Activated CD4-positive, alpha-beta memory T cell treated with anti-CD3 and anti-CD28 coated beads for 36 hours (primary cell): ENCODE data around the gene PLPPR4. TPM values are rescaled to one million over a fixed set of nuclear protein-coding genes. Genes with fewer than 3 reads are reported as not detected.
A peak's percentile ranks its signal among the peaks of the same experiment; 100 is the strongest.

ENCODE experiments used
- CTCF ChIA-PET: fragments of 350-600 bp; sonication (Branson Sonifier 250); formaldehyde crosslinking; loops from one replicate; lab custom pipeline; 2021; ENCODE audit warnings: antibody characterized with exemption, inconsistent platforms; lab: Charles Lee
- POLR2A ChIA-PET: fragments of 350-600 bp; sonication (Branson Sonifier 250); formaldehyde crosslinking; loops from one replicate; lab custom pipeline; 2021; ENCODE audit warnings: antibody characterized with exemption; lab: Charles Lee
- DNase-seq: peaks from one replicate; pipeline ENCODE4 v3.0.0-alpha.2; 2020
- H3K27ac Mint-ChIP-seq: one replicate; pipeline ENCODE4 v1.8.0; 2021; ENCODE audit warnings: mixed read lengths
- H3K27me3 Mint-ChIP-seq: one replicate; pipeline ENCODE4 v1.8.0; 2021; ENCODE audit warnings: mixed read lengths
- H3K36me3 Mint-ChIP-seq: one replicate; pipeline ENCODE4 v1.8.0; 2021; ENCODE audit warnings: mixed read lengths
- H3K4me1 Mint-ChIP-seq: one replicate; pipeline ENCODE4 v1.8.0; 2021; ENCODE audit warnings: low read depth, mixed read lengths
- H3K4me3 Mint-ChIP-seq: one replicate; pipeline ENCODE4 v1.8.0; 2021; ENCODE audit warnings: mild to moderate bottlenecking, mixed read lengths
- H3K9me3 Mint-ChIP-seq: one replicate; pipeline ENCODE4 v1.8.0; 2021; ENCODE audit warnings: mixed read lengths
- intact Hi-C: fragments of 100-400 bp; cut with micrococcal nuclease; formaldehyde crosslinking; loops from one replicate; pipeline ENCODE4 v1.15.1; 2023
- total RNA-seq, 2 experiments: library from RNA; stranded (reverse); gene quantifications; one replicate each; pipeline ENCODE4 v1.2.3, GENCODE V29; 2021

The PLPPR4 gene, protein sequence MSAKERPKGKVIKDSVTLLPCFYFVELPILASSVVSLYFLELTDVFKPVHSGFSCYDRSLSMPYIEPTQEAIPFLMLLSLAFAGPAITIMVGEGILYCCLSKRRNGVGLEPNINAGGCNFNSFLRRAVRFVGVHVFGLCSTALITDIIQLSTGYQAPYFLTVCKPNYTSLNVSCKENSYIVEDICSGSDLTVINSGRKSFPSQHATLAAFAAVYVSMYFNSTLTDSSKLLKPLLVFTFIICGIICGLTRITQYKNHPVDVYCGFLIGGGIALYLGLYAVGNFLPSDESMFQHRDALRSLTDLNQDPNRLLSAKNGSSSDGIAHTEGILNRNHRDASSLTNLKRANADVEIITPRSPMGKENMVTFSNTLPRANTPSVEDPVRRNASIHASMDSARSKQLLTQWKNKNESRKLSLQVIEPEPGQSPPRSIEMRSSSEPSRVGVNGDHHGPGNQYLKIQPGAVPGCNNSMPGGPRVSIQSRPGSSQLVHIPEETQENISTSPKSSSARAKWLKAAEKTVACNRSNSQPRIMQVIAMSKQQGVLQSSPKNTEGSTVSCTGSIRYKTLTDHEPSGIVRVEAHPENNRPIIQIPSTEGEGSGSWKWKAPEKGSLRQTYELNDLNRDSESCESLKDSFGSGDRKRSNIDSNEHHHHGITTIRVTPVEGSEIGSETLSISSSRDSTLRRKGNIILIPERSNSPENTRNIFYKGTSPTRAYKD
- total RNA-seq: not detected

DNA sequence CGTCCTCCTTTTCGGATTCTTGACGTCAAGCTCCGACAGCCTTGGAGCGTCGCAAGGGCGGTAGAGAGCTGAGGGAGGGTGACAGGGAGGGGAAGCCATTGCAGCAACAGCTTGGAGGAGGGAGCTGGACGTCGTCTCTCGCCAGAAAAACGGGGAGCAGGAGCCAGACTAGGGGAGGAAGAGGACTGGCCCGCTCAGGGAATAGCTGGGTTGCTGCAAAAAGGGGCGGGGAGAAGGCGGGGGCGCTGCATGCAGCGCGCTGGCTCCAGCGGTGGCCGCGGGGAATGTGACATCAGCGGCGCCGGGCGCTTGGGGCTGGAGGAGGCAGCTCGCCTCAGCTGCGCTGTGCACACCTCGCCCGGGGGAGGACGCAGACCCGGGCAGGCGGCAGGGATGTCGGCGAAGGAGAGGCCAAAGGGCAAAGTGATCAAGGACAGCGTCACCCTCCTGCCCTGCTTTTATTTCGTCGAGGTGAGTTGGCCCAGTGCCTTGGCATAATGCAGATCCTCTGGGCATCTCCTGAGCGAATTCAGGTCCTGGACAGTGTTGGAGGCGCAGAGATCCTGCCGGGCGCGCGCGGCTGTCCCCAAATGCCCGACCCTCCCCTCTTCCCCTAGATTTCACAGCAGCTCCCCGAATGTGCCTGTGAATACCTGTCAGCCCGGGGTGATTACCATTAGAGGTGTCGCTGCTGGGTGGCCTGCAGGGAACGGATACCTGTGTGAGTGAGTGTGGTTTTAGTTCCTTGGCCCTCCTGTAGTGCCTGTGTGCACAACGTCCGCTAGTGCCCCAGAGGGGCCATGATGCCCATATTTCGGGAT is at the start of gene PLPPR4:
PLPPR4 (plus strand) TSS at position 292 of the 821 bp plus-strand sequence; CDS start at position 394, 102 bp downstream.
- Mint-ChIP-seq H3K27me3 (peaks cover 42% of the 10 kb centered on the region), H3K27ac (no peak within 1 kb of the TSS), H3K36me3 (no peaks in the 10 kb centered on the region), H3K4me1 (peaks cover 7% of the 10 kb centered on the region), H3K4me3 (no peak within 1 kb of the TSS), H3K9me3 (peaks cover 2% of the 10 kb centered on the region)
- ChIA-PET CTCF (interaction anchor here (1.2 kb wide), 1 partner anchor 11 kb away, joined by 3 read pairs; no protein-coding TSS in a partner anchor), POLR2A (no interaction called here)
- intact Hi-C loops: no loop called here
- peak; percentile 25 for DNase-seq

DNA sequence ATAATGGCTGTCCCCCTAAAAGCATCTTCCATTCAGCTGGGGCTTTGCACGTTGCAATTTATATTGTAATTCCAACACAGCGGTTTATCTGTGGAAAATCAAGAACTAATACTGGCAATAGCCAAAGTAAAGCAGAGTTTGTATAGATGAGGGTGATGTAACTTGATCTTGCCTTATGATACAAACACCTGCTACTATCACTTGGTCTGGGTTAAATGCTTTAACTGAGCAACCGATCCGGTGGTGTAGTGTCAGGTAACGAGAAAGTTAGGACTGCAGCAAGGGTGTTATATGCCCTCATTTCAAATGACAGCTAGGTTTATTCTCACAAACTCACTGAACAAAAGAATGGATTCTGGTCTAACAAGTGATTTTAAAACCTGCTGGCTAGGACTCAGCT is 47.3 kb upstream of the PLPPR4 start:
- Mint-ChIP-seq H3K36me3 (no peaks in the 10 kb centered on the region), H3K4me3 (no peak overlapping the region), H3K9me3 (peaks cover 5% of the 10 kb centered on the region), H3K4me1 (no peaks in the 10 kb centered on the region), H3K27ac (no peak overlapping the region), H3K27me3 (no peaks in the 10 kb centered on the region)
- no peak for DNase-seq
- ChIA-PET POLR2A (no interaction called here), CTCF (no interaction called here)
- intact Hi-C loops: no loop called here

DNA sequence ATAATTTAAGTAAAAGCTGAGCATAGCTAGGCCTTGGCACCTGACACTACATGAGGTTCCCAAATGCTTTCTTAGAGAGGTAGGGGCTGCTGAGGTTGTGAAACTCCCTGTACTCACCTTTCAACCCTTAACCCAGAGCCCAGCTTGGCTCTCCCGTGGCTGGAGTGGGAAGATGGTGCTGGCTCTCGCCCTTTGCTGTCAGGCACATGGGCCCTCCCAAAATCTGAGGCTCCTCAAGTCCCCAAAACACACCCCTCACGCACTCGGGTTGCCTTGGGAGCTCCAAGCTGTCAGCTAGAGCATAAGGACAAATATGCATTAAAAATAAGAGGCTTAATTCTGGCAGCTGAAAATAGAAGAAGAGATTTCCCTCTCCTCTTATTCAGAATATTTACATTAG is 46.7 kb upstream of the PLPPR4 start:
- POLR2A ChIA-PET: interaction anchor here (0.6 kb wide), 1 partner anchor 311 kb away, joined by 4 read pairs; no protein-coding TSS in a partner anchor
- H3K9me3 Mint-ChIP-seq: peaks cover 5% of the 10 kb centered on the region
- intact Hi-C loops: no loop called here

GRCh38 chr1:99218572-99218971 is 45.7 kb upstream of the PLPPR4 start:
- Mint-ChIP-seq H3K27me3 (peaks cover 2% of the 10 kb centered on the region), H3K4me1 (no peaks in the 10 kb centered on the region), H3K27ac (no peak overlapping the region), H3K4me3 (no peak overlapping the region), H3K9me3 (peaks cover 5% of the 10 kb centered on the region), H3K36me3 (no peaks in the 10 kb centered on the region)
- ChIA-PET CTCF (no interaction called here), POLR2A (no interaction called here)
- intact Hi-C loops: no loop called here
- DNase-seq: no peak

More for the DNA sequence above, 46.7 kb upstream of the PLPPR4 start:
- Mint-ChIP-seq H3K4me1 (no peaks in the 10 kb centered on the region), H3K27me3 (no peaks in the 10 kb centered on the region), H3K36me3 (no peaks in the 10 kb centered on the region), H3K4me3 (no peak overlapping the region), H3K27ac (no peak overlapping the region)
- CTCF ChIA-PET: no interaction called here
- DNase-seq: no peak

GRCh38 chr1:99218999-99219398 is 45.3 kb upstream of the PLPPR4 start:
- Mint-ChIP-seq H3K27me3 (peaks cover 2% of the 10 kb centered on the region), H3K27ac (no peak overlapping the region), H3K9me3 (peaks cover 5% of the 10 kb centered on the region), H3K4me3 (no peak overlapping the region), H3K4me1 (no peaks in the 10 kb centered on the region), H3K36me3 (no peaks in the 10 kb centered on the region)
- intact Hi-C loops: no loop called here
- no peak for DNase-seq
- ChIA-PET CTCF (no interaction called here), POLR2A (no interaction called here)

- CTCF ChIA-PET: no interaction called here
- H3K27ac Mint-ChIP-seq: no peak overlapping the region
- DNase-seq: no peak
- no peaks in the 10 kb centered on the region for H3K4me1 Mint-ChIP-seq
- intact Hi-C loops: no loop called here
- H3K36me3 Mint-ChIP-seq: no peaks in the 10 kb centered on the region
- H3K9me3 Mint-ChIP-seq: no peaks in the 10 kb centered on the region
- no peak overlapping the region for H3K4me3 Mint-ChIP-seq
- POLR2A ChIA-PET: interaction anchor here (0.8 kb wide), 1 partner anchor 140 kb away, joined by 3 read pairs; no protein-coding TSS in a partner anchor
- H3K27me3 Mint-ChIP-seq: peaks cover 7% of the 10 kb centered on the region
These were observed 37.0 kb upstream of the PLPPR4 start for GRCh38 chr1:99227056-99227897.

DNA sequence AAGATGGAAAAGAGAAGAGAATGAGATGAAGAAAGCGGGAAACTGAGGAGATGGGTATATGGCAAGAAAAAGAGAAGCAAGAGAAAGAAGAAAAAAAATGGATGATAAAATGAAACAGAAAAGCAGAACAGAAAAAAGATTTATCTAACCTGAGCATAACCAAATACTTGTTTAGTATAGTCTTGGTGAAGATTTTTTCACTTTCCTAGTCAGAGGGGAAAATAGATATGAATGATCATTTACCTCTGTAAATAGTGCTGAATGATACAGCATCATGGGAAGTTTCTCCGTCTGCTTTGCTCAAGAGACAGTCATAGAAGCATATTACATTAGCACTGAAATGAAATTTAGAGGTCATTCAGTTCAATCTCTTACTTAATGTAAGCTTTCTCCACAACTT is 36.1 kb upstream of the PLPPR4 start:
- Mint-ChIP-seq H3K4me3 (no peak overlapping the region), H3K27ac (no peak overlapping the region), H3K36me3 (no peaks in the 10 kb centered on the region), H3K9me3 (no peaks in the 10 kb centered on the region), H3K4me1 (no peaks in the 10 kb centered on the region), H3K27me3 (peaks cover 7% of the 10 kb centered on the region)
- intact Hi-C loops: no loop called here
- POLR2A ChIA-PET: interaction anchor here (0.8 kb wide), 1 partner anchor 139 kb away, joined by 3 read pairs; no protein-coding TSS in a partner anchor
- CTCF ChIA-PET: no interaction called here
- no peak for DNase-seq

- CTCF ChIA-PET: no interaction called here
These were observed 35.2 kb upstream of the PLPPR4 start for GRCh38 chr1:99229122-99229521.

DNA sequence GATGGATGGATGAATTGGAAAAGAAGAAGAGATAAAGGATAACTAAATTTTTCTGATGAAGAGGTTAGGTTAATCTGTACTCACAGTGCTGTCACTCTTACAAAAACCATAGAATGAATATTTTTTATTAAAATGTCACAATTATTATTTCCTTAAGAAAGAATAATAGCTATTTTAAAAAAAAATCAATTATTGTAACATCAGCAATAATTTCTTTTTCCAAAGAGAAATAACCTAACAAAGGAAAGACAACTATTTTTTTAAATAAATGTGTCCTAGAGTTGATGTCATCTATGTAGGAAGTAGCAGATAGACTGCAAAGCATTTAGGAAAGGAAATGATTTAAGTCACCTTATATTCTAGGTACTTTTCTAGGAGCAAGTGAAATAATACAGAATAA is 33.6 kb upstream of the PLPPR4 start:
- ChIA-PET CTCF (no interaction called here), POLR2A (no interaction called here)
- H3K9me3 Mint-ChIP-seq: no peaks in the 10 kb centered on the region
- no peaks in the 10 kb centered on the region for H3K4me1 Mint-ChIP-seq
- DNase-seq: no peak
- intact Hi-C loops: no loop called here
- no peak overlapping the region for H3K4me3 Mint-ChIP-seq
- H3K36me3 Mint-ChIP-seq: no peaks in the 10 kb centered on the region
- H3K27ac Mint-ChIP-seq: no peak overlapping the region
- H3K27me3 Mint-ChIP-seq: peaks cover 3% of the 10 kb centered on the region

More at GRCh38 chr1:99229122-99229521, 35.2 kb upstream of the PLPPR4 start:
- peaks cover 5% of the 10 kb centered on the region for H3K27me3 Mint-ChIP-seq
- no peaks in the 10 kb centered on the region for H3K4me1 Mint-ChIP-seq
- no peaks in the 10 kb centered on the region for H3K36me3 Mint-ChIP-seq
- H3K9me3 Mint-ChIP-seq: no peaks in the 10 kb centered on the region
- DNase-seq: no peak
- POLR2A ChIA-PET: no interaction called here
- H3K4me3 Mint-ChIP-seq: no peak overlapping the region
- intact Hi-C loops: no loop called here
- no peak overlapping the region for H3K27ac Mint-ChIP-seq

- CTCF ChIA-PET: interaction anchor here (1.4 kb wide), 1 partner anchor 249 kb away, joined by 3 read pairs; no protein-coding TSS in a partner anchor
- POLR2A ChIA-PET: no interaction called here
These were observed 32.1 kb upstream of the PLPPR4 start for GRCh38 chr1:99232172-99232571.

DNA sequence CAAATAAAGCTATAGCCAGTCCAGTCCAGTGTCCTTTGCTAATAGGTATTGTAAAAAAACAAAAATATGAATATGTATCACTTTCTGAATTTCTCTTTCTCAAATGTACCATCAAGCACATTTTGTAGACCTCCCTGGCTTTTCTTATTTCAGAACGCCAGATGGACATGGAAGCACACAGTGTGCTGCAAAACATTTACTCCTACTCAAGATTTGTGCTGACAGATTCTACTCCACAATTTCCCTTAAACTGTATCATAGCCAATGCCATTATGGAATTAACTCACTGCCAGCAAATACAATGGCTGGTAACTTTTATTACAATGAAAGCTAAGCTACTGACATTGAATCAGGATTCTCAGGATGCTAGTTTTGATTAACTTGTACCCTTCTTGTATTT is 30.8 kb upstream of the PLPPR4 start:
- no peaks in the 10 kb centered on the region for H3K27me3 Mint-ChIP-seq
- POLR2A ChIA-PET: no interaction called here

More at GRCh38 chr1:99232172-99232571, 32.1 kb upstream of the PLPPR4 start:
- Mint-ChIP-seq H3K27me3 (no peaks in the 10 kb centered on the region), H3K27ac (no peak overlapping the region), H3K4me1 (no peaks in the 10 kb centered on the region), H3K9me3 (no peaks in the 10 kb centered on the region), H3K36me3 (no peaks in the 10 kb centered on the region), H3K4me3 (no peak overlapping the region)
- intact Hi-C loops: no loop called here
- DNase-seq: no peak

More for the DNA sequence above, 30.8 kb upstream of the PLPPR4 start:
- intact Hi-C loops: no loop called here
- H3K4me1 Mint-ChIP-seq: no peaks in the 10 kb centered on the region
- CTCF ChIA-PET: interaction anchor here (1.0 kb wide), 1 partner anchor 53 kb away, joined by 4 read pairs; no protein-coding TSS in a partner anchor
- no peak overlapping the region for H3K27ac Mint-ChIP-seq
- no peaks in the 10 kb centered on the region for H3K36me3 Mint-ChIP-seq
- DNase-seq: no peak
- H3K4me3 Mint-ChIP-seq: no peak overlapping the region
- H3K9me3 Mint-ChIP-seq: no peaks in the 10 kb centered on the region
